ENCODE results near the gene TXNL4A.
"Not testable (repeated sequence)": the region's sequence is repeated elsewhere in the genome, so short reads cannot be mapped to it uniquely, and the experiment has no call there.

The TXNL4A gene

GRCh38 chr18:79962835-79963657 lies 25.3 kb downstream of the TXNL4A start:
- FAIRE-seq: no peak

- FAIRE-seq: no peak
Measured at GRCh38 chr18:79962311-79962710, 26.1 kb downstream of the TXNL4A start.

- FAIRE-seq: no peak
Measured at GRCh38 chr18:79961527-79962291, 26.7 kb downstream of the TXNL4A start.

- no peak for FAIRE-seq
Measured at GRCh38 chr18:79960921-79961526, 27.3 kb downstream of the TXNL4A start.

GRCh38 chr18:79960161-79960801 lies 28.1 kb downstream of the TXNL4A start:
- FAIRE-seq: not testable (repeated sequence)

- FAIRE-seq: no peak
Measured at GRCh38 chr18:79958981-79959380, 29.4 kb downstream of the TXNL4A start.

GRCh38 chr18:79956276-79956675 lies 32.1 kb downstream of the TXNL4A start:
- FAIRE-seq: no peak

GRCh38 chr18:79955302-79956075 lies 32.9 kb downstream of the TXNL4A start:
- no peak for FAIRE-seq

GRCh38 chr18:79954791-79955190 lies 33.6 kb downstream of the TXNL4A start:
- FAIRE-seq: no peak

- FAIRE-seq: no peak
Measured at GRCh38 chr18:79953971-79954651, 34.3 kb downstream of the TXNL4A start.

GRCh38 chr18:79952996-79953559 lies 35.3 kb downstream of the TXNL4A start:
- FAIRE-seq: no peak

GRCh38 chr18:79952456-79952995 lies 35.8 kb downstream of the TXNL4A start:
- no peak for FAIRE-seq

GRCh38 chr18:79951545-79952455 lies 36.6 kb downstream of the TXNL4A start, which contains the start of gene SLC66A2:
Gene SLC66A2 (minus strand): TSS chr18:79951653. CDS start chr18:79950926, 727 bp downstream.
- FAIRE-seq: no peak

GRCh38 chr18:79950515-79951341 lies 37.6 kb downstream of the TXNL4A start:
- FAIRE-seq: no peak

GRCh38 chr18:79949697-79950487 lies 38.5 kb downstream of the TXNL4A start:
- no peak for FAIRE-seq

- FAIRE-seq: no peak
Measured at GRCh38 chr18:79948719-79949411, 39.5 kb downstream of the TXNL4A start.

- no peak for FAIRE-seq
Measured at GRCh38 chr18:79947881-79948610, 40.3 kb downstream of the TXNL4A start.
